Activated naive CD8-positive, alpha-beta T cell treated with anti-CD3 and anti-CD28 coated beads, Interleukin-2, amount 50 U/mL, for 24 hours (primary cell): ENCODE measurements around the gene TMEM131L.

Experiments used
- ATAC-seq: fragments of 150-1000 bp; cut with Tn5 transposase; one replicate; pipeline ENCODE4 v1.10.0; 2021
- DNase-seq: peaks from one replicate; pipeline ENCODE4 v3.0.0; 2021
- H3K27ac Mint-ChIP-seq: one replicate; pipeline ENCODE4 v1.8.0; 2021; ENCODE audit warnings: mild to moderate bottlenecking, mixed read lengths
- H3K27me3 Mint-ChIP-seq: one replicate; pipeline ENCODE4 v1.8.0; 2021; ENCODE audit warnings: mixed read lengths
- H3K36me3 Mint-ChIP-seq: one replicate; pipeline ENCODE4 v1.8.0; 2021; ENCODE audit warnings: low read depth, mixed read lengths
- H3K4me1 Mint-ChIP-seq: one replicate; pipeline ENCODE4 v1.8.0; 2021; ENCODE audit warnings: mixed read lengths
- H3K4me3 Mint-ChIP-seq: one replicate; pipeline ENCODE4 v1.8.0; 2021; ENCODE audit warnings: mild to moderate bottlenecking, moderate library complexity, mixed read lengths
- H3K9me3 Mint-ChIP-seq: one replicate; pipeline ENCODE4 v1.8.0; 2021; ENCODE audit warnings: mixed read lengths

The TMEM131L gene

DNA sequence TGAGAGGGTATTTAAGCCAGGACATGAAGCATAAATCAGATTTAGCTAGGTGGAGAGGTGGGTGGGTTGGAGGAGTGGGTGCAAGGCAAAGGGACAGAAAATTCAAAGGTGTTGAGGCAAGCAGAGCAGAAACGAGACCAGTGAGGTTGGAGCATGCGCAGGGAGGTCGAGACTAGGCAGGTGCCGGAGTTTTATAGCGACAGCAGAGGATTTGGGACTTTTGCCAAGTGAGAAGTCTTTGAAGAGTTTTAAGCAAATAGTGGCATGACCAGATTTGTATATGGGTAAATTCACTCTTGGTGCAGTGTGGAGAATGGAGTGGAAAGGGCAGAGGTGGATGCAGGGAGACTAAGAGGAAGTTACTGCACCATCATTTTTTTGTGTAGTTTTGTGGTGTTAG, 110.9 kb downstream of the TMEM131L start:
- Mint-ChIP-seq H3K9me3 (no peaks in the 10 kb centered on the region), H3K4me1 (peaks cover 60% of the 10 kb centered on the region), H3K27ac (no peak overlapping the region), H3K27me3 (no peaks in the 10 kb centered on the region), H3K4me3 (no peak overlapping the region), H3K36me3 (peaks cover 24% of the 10 kb centered on the region)
- ATAC-seq (no peak), DNase-seq (no peak)

DNA sequence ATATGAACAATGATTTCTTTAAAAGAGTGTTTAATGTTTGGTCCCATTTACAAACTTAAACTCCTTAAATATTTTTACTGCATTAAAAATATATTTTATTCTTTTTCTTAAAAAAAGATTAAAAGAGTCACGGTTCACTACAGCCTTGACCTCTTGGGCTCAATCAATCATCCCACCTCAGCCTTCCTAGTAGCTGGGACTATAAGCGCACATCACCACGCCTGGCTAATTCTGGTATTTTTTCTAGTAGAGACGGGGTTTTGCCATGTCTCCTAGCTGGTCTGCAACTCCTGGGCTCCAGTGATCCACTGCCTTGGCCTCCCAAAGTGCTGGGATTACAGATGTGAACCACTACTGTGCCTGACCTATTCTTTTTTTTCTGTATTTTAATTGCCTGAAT, 113.2 kb downstream of the TMEM131L start:
- Mint-ChIP-seq H3K36me3 (peaks cover 32% of the 10 kb centered on the region), H3K4me3 (no peak overlapping the region), H3K4me1 (peaks cover 52% of the 10 kb centered on the region), H3K27ac (no peak overlapping the region), H3K27me3 (no peaks in the 10 kb centered on the region), H3K9me3 (no peaks in the 10 kb centered on the region)
- DNase-seq, result no peak
- no peak for ATAC-seq

DNA sequence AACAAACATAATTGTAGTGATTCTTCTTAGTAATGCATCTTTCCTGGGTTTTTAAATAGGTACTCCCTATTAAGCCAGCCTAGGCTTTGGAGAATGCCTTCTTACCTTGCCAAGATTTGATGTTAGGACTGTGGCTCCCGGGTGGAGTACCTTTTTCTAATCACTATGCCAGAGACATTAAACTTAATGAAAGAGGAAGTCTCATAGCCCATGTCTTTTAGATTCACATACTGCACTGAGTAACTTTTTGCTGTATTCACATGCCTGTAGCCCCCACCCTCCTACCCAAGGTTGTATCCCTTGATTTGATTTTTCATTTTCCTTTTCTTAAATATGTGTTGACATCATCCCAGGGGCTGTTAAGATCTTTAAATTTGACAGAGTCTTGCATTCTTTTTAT, 113.7 kb downstream of the TMEM131L start:
- Mint-ChIP-seq H3K27me3 (no peaks in the 10 kb centered on the region), H3K36me3 (peaks cover 30% of the 10 kb centered on the region), H3K27ac (no peak overlapping the region), H3K4me1 (peaks cover 49% of the 10 kb centered on the region), H3K9me3 (no peaks in the 10 kb centered on the region), H3K4me3 (no peak overlapping the region)
- no peak for DNase-seq
- ATAC-seq, result no peak

DNA sequence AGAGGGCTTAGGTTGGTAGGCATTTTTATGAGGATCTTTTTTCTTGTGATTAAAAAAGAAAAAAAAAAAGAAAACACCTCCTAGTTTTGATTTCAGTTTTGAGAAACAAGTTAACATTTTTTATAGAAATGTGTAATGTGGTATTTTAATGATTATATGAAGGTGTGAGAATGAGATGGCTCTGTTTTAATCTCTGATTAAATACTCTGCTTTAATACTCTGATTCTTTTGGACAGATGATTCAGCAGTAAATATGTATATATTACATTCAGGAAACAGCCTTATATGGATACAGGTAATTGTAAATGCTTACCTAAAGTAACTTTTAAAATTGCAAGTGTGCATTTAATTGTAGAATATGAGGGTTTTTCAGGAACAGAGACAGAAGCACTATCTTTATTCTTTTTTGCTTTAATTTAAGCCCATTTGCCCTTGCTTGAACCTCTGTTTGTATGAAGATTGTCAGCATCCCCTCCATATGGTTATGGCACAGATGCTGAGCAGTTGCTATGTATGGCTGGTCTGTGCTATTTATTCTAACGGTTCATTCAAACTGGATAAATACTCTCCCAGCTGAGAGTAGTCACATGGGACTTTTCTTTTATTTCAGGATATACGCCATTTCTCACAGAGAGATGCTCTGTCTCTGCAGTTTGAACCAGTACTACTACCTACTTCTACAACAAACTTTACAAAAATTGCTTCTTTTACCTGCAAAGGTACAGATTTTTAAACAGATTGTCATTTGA, 117.0 kb downstream of the TMEM131L start:
- ATAC-seq (no peak), DNase-seq (no peak)
- H3K4me1 Mint-ChIP-seq, result peaks cover 26% of the 10 kb centered on the region
- H3K27me3 Mint-ChIP-seq, result no peaks in the 10 kb centered on the region
- H3K27ac Mint-ChIP-seq, result no peak overlapping the region
- H3K36me3 Mint-ChIP-seq, result peaks cover 38% of the 10 kb centered on the region
- H3K9me3 Mint-ChIP-seq, result no peaks in the 10 kb centered on the region
- no peak overlapping the region for H3K4me3 Mint-ChIP-seq

DNA sequence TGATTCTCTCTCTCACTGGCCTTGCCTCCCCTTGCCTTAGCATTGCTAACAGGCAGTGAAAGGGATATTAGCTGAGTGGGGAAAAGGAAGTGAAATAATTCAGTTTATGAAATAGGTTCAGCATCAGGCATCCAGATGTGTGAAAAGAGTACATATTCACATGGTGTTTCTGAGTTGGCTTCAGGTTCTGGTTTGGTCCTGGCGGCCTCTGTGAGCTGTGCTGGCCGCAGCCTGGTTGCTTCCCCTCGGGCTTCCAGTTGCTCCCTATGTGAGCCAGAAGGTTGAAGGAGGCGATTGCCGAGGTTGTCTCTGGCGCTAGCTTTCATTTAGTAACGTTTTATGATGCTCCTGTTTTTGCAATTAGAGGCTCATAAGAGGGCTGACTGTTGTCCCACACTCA, 118.9 kb downstream of the TMEM131L start:
- no peak for DNase-seq
- no peak overlapping the region for H3K4me3 Mint-ChIP-seq
- peaks cover 23% of the 10 kb centered on the region for H3K4me1 Mint-ChIP-seq
- no peaks in the 10 kb centered on the region for H3K9me3 Mint-ChIP-seq
- ATAC-seq, result no peak
- peaks cover 53% of the 10 kb centered on the region for H3K36me3 Mint-ChIP-seq
- peak overlapping the region; percentile 66 for H3K27ac Mint-ChIP-seq
- no peaks in the 10 kb centered on the region for H3K27me3 Mint-ChIP-seq

DNA sequence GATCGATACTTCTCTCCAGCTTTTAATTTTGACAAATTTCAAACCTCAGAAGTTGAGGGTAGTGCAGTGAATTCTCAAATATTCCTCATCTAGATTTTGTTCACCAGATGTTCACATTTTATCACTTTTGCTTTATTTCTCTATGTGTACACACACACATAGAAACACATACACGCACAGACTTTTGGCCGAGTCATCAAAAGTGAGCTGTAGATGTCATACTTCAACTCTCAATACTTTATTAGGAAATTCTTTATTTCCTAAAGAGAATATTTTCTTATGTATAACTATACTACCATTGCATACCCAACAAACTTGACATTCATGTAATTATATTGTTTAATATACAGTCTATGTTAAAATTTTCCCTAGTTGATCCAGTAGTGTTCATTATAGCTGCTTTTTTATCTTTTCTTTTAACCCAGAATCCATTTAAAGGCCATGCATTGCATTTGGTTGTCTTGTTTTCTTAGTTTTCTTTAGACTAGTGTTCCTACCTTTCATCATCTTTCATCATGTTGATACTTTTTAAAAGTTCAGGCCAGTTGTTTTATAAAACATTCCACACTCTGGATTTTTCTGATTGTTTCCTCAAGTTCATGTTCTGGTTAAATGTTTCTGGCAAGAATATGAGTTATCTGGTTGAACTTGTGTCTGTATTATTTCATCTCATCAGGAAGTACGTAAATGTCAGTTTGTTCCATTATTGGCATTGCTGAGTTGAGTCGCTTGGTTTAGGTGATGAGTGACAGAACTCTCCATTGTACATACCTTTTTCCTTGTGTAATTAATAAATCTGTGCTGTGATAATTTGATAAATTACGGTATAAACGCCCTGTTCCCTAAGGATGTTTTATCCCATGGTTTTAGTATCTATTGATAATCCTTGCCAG, 123.8 kb downstream of the TMEM131L start:
- DNase-seq (no peak), ATAC-seq (no peak)
- peaks cover 70% of the 10 kb centered on the region for H3K36me3 Mint-ChIP-seq
- H3K4me3 Mint-ChIP-seq, result no peak overlapping the region
- H3K27me3 Mint-ChIP-seq, result no peaks in the 10 kb centered on the region
- peak overlapping the region; percentile 61 for H3K27ac Mint-ChIP-seq
- H3K4me1 Mint-ChIP-seq, result peaks cover 13% of the 10 kb centered on the region
- H3K9me3 Mint-ChIP-seq, result no peaks in the 10 kb centered on the region

DNA sequence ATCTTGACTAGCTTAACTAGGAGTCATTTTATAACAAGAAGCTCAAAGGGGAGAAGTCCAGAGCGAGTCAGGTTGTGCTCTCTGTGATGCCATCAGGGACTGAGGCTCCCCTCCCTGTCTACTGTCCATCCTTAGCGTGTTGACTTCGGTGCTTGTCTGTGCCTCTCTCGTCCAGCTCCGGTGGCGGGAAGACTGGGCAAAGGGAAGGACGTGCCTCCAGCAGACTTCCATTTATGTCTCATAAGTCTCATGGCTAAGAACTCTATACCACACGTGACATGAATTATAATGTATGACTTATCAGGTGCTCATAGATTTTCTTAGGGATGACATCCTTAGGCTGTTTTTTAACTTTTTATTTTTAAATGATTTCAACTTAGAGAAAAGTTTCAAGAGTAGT, 125.3 kb downstream of the TMEM131L start:
- no peak for ATAC-seq
- DNase-seq, result no peak
- Mint-ChIP-seq H3K36me3 (peaks cover 72% of the 10 kb centered on the region), H3K27me3 (no peaks in the 10 kb centered on the region), H3K9me3 (no peaks in the 10 kb centered on the region), H3K27ac (no peak overlapping the region), H3K4me3 (no peak overlapping the region), H3K4me1 (peaks cover 21% of the 10 kb centered on the region)

DNA sequence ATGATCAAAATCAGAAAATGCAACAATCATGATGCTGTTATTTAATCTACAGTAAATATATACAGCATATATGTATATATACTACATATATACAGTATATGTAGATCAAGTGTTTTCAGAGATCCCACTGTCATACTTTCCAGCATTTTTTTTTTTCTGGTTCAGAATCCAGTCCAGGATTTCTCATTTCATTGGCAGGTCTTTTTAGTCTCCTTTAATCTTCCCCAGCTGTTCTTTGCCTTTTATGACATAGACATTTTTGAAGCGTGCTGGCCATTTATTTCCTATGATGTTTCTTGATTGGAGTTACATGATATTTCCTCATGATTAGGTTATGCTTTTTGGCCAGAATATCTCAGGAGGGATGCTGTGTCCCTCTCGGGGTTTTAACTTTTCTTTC, 125.9 kb downstream of the TMEM131L start:
- Mint-ChIP-seq H3K4me1 (peaks cover 25% of the 10 kb centered on the region), H3K4me3 (no peak overlapping the region), H3K27me3 (no peaks in the 10 kb centered on the region), H3K9me3 (no peaks in the 10 kb centered on the region), H3K36me3 (peaks cover 73% of the 10 kb centered on the region), H3K27ac (peak overlapping the region; percentile 49)
- no peak for ATAC-seq
- no peak for DNase-seq

DNA sequence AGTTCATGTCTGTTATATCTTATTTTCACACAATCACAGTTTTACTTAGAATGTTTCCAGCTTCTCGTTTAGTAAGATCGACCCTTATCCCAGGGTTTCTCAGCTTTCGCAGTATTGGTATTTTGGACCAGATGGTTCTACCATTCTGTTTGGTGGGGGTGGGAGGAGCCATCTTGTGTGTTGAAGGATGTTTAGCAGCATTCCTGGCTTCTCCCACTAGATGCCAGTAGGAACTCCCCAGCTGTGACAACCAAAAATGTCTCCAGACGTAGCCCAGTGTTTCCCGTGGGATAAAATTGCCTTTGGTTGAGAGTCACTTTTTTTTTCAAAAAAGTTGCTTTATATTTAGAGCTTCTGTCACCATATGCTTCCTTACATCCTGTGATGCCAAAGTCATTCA, 127.0 kb downstream of the TMEM131L start:
- Mint-ChIP-seq H3K27ac (no peak overlapping the region), H3K4me3 (no peak overlapping the region), H3K4me1 (peaks cover 25% of the 10 kb centered on the region), H3K36me3 (peaks cover 67% of the 10 kb centered on the region), H3K9me3 (no peaks in the 10 kb centered on the region), H3K27me3 (no peaks in the 10 kb centered on the region)
- no peak for ATAC-seq
- no peak for DNase-seq

DNA sequence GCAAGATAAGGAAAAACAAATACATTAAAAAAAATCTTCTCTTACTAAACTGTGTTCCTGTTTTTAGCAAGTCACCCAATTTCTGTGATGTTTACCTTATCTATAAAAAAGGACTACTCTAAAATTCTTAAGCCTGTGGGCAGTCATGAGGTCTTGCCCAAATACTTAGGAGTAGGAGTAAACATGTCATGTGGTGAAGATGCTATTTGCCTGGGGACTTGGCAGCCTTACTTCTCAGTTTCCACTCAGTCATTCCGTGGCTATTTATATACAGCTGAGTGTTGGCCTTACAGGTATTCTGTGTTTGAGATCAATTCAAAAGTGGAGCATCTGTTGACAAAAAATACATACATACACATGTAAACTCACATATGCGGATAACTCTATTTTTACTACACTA, 128.1 kb downstream of the TMEM131L start:
- no peak overlapping the region for H3K4me3 Mint-ChIP-seq
- peak overlapping the region; percentile 46 for H3K27ac Mint-ChIP-seq
- DNase-seq (no peak), ATAC-seq (no peak)
- H3K4me1 Mint-ChIP-seq, result peaks cover 25% of the 10 kb centered on the region
- peaks cover 66% of the 10 kb centered on the region for H3K36me3 Mint-ChIP-seq
- H3K27me3 Mint-ChIP-seq, result no peaks in the 10 kb centered on the region
- no peaks in the 10 kb centered on the region for H3K9me3 Mint-ChIP-seq

DNA sequence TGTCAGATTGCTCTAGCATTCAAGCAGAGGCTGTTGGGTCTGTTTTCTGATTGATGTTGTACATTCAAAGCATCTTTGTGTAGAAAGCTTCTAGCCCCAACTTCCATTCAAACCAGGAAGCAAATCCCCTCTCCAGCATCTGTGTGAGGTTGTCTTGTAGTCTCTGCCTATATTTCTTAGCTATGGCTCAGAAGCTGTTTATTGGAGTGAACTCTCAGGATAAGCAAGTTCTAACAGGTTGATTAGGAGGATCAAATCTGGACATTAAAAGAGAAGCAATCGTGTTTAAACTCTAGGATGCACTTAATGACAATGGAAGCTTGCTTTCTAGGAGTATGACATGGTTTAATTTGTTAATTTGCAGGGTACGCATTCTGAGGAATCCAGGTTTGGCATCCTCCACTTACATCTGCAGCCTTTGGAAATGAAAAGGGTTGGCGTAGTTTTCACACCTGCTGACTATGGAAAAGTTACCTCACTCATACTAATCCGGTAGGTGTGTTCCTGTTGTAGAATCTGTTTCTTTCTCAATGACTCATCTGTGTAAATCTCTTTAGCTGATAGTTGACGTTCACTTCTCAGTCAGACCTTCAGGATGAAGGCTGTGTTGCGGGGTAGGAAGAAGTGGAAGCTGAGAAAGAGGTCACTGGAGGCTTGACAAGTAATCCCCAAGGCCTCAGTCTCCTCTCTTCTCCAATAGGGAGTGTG, 129.9 kb downstream of the TMEM131L start:
- Mint-ChIP-seq H3K27ac (peak overlapping the region; percentile 26), H3K4me3 (no peak overlapping the region), H3K9me3 (no peaks in the 10 kb centered on the region), H3K4me1 (peaks cover 19% of the 10 kb centered on the region), H3K36me3 (peaks cover 60% of the 10 kb centered on the region), H3K27me3 (no peaks in the 10 kb centered on the region)
- no peak for DNase-seq
- peak; percentile 57 for ATAC-seq

DNA sequence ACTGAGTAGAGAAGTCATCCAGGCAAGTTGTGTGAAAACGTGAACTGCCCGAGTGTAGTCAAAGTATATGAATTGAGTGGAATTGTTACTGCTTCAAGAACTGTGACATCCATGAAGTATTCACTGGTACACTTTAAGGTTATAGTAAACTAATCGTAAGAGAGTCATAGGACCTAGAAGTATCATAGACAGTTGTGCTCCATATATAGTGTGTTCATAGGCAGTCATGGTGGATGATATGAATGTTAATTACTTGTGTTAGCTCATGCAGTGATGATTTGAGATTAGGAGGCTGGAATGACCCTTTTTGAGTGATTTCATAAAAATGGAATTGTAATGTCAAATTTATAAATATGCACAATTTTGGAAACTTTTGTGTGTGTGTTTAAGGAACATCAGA, 136.6 kb downstream of the TMEM131L start:
- Mint-ChIP-seq H3K4me3 (no peak overlapping the region), H3K36me3 (peaks cover 69% of the 10 kb centered on the region), H3K4me1 (peaks cover 23% of the 10 kb centered on the region), H3K9me3 (no peaks in the 10 kb centered on the region), H3K27me3 (no peaks in the 10 kb centered on the region), H3K27ac (peak overlapping the region; percentile 46)
- DNase-seq, result no peak
- no peak for ATAC-seq

DNA sequence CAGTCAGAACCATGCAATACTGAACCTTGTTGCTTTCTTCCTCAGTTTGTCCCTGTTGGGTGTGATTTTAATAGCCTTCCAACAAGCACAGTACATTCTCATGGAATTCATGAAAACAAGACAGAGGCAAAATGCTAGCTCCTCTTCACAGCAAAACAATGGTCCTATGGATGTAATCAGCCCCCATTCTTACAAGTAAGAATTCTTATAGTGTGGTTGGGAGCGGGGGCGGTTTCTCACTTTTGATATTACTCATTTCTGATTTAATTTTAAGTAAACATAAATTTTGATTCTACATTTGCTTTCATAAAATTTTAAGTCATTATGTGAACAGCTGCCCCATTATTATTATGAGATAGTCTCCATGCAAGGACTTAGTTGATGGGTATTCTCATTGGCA, 137.1 kb downstream of the TMEM131L start:
- Mint-ChIP-seq H3K27ac (peak overlapping the region; percentile 46), H3K4me3 (no peak overlapping the region), H3K36me3 (peaks cover 65% of the 10 kb centered on the region), H3K27me3 (no peaks in the 10 kb centered on the region), H3K4me1 (peaks cover 23% of the 10 kb centered on the region), H3K9me3 (no peaks in the 10 kb centered on the region)
- ATAC-seq, result no peak
- peak; percentile 26 for DNase-seq

DNA sequence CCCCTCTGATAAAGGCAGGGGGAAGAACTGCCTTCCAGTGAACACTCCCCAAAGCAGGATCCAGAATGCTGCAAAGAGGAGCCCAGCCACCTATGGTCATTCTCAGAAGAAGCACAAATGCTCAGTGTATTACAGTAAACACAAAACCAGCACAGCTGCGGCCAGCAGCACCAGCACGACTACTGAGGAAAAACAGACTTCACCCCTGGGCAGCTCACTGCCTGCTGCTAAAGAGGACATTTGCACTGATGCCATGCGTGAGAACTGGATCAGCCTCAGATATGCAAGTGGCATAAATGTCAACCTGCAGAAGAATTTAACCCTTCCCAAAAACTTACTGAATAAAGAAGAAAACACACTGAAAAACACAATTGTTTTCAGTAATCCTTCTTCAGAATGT, 137.7 kb downstream of the TMEM131L start:
- Mint-ChIP-seq H3K36me3 (peaks cover 62% of the 10 kb centered on the region), H3K4me3 (no peak overlapping the region), H3K27ac (no peak overlapping the region), H3K9me3 (no peaks in the 10 kb centered on the region), H3K27me3 (no peaks in the 10 kb centered on the region), H3K4me1 (peaks cover 24% of the 10 kb centered on the region)
- ATAC-seq (no peak), DNase-seq (no peak)
